Subcutaneous adipose tissue (tissue), 4 donors: ENCODE results near the gene COG4. TPM values are rescaled to one million over a fixed set of nuclear protein-coding genes. Genes with fewer than 3 reads are reported as not detected.

Source experiments
- total RNA-seq, 4 donors: library from RNA; depleted of rRNA; stranded (reverse); fragments of >200 nt; gene quantifications; one replicate each; pipeline ENCODE4 v1.1.0, GENCODE V29; 2016
- TF ChIP-seq, protein P1 (sequence below): fragments of 450-650 bp; IDR thresholded peaks from one replicate; pipeline ENCODE4 v1.5.1; 2016; ENCODE audit warnings: low read depth, mild to moderate bottlenecking, control low read depth, antibody characterized with exemption, moderate library complexity

COG4 gene
- total RNA-seq, 4 donors from 2014 or later, result 29.8 to 49.9 (median 39.9) TPM

DNA sequence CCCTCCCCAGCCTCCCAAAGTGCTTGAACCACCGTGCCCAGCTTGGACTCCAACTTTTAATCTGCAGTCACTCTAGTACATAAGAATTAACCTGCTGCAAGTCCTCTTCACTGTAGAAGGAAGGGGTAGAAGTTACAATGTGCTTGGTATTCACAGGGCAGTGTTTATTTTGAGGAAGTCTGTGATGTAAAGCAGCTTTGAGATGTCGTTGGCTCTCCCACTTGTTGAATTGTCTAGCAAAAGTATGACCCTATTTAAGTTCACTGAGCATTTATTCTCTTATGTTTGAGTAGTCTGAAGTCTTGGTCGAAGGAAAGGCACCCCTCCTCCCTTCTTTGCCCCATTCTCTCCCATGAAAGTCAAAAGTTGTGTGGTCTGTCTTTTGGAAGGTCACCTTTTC lies 28.4 kb upstream of the COG4 start:
- TF ChIP-seq, protein P1, sequence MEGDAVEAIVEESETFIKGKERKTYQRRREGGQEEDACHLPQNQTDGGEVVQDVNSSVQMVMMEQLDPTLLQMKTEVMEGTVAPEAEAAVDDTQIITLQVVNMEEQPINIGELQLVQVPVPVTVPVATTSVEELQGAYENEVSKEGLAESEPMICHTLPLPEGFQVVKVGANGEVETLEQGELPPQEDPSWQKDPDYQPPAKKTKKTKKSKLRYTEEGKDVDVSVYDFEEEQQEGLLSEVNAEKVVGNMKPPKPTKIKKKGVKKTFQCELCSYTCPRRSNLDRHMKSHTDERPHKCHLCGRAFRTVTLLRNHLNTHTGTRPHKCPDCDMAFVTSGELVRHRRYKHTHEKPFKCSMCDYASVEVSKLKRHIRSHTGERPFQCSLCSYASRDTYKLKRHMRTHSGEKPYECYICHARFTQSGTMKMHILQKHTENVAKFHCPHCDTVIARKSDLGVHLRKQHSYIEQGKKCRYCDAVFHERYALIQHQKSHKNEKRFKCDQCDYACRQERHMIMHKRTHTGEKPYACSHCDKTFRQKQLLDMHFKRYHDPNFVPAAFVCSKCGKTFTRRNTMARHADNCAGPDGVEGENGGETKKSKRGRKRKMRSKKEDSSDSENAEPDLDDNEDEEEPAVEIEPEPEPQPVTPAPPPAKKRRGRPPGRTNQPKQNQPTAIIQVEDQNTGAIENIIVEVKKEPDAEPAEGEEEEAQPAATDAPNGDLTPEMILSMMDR, result no peak

DNA sequence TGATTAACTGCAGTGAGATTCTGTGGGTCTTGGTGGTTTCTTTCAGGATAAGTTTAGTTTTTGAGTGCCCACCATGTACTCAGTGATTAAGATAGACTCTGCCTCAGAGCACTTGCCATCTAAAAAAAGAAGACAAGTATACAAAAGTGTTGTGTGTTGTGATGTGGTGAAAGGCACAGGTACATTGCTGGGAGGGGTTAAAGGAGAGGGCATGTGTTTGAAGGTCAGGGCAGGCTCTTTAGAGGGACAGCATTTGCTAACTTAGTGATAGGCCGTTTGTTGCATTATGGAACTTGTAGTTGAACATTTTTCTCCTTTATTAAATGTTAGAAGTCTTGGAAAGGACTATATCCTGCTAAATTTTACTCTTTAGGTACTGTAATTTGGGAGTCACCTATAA lies 26.7 kb upstream of the COG4 start:
- TF ChIP-seq, protein P1, result no peak

DNA sequence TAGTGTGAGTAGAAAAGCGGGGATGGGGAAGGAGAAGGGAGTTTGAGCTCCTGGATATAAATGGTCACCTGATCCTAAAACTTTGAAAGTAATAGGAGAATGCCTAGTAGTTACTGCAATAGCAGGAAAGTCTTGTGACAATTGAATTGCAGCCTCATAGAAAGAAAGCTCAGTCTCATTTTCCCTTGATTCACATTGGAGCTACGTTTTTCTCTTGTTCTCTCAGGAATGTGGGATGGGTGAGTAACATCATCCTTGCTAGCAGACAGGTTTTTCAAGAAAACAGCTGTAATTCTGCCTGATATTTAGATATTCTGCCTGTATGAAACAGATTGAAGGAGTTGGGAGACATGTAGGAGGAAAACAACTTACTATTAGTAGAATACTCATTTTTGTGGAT lies 25.6 kb upstream of the COG4 start:
- TF ChIP-seq, protein P1, result no peak

DNA sequence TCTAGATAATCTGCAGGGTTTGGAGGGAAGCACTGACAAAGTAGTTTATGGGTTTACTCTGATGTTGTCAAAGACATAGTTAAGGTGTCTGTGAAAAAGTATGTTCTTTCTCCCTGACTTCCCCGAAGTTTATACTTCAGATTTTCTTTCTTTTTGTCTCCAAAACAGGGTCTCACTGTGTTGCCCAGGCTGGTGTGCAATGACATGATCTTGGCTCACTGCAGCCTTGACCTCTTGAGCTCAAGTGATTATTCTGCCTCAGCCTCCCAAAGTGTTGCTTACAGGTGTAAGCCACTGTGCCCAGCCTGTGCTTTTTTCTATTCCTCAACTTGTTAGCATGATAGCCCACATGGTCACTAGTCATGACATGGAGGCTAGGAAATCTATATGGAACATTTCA lies 21.2 kb upstream of the COG4 start:
- TF ChIP-seq, protein P1, result no peak

DNA sequence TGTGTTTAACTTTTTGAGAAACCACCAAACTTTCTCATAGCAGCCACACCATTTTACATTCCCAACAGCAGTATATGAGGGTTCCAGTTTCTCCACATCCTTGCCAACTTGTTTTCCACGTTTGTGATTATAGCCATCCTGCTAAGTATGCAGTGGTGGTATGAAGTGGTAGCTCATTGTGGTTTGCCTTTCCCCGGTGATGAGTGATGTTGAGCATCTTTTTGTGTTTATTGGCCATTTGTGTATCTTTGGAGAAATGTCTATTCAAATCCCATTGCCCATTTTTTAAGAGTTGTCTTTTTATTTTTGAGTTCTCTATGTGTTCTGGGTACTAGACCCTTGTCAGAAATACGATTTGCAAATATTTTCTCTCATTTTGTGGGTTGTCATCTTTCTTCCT lies 17.6 kb upstream of the COG4 start:
- TF ChIP-seq, protein P1, result no peak

DNA sequence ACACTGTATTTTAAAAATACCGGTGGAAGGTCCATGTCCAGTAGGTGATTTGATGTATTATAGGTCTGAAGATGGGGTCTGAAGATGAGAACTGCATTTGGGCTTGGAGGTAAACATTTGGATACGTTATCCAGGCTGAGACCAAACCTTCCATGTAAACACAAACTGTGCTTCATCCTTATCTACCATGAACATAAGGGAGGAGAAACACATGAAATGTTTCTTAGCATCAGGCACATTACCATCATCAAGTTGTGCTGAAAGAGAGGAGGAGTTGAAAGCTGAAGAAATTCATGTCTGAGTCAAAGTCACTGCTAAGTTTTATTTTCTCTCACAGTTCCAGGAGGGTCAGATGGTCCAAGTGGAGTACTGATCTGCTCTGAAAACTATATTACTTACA lies 11.6 kb upstream of the COG4 start:
- TF ChIP-seq, protein P1, result no peak

DNA sequence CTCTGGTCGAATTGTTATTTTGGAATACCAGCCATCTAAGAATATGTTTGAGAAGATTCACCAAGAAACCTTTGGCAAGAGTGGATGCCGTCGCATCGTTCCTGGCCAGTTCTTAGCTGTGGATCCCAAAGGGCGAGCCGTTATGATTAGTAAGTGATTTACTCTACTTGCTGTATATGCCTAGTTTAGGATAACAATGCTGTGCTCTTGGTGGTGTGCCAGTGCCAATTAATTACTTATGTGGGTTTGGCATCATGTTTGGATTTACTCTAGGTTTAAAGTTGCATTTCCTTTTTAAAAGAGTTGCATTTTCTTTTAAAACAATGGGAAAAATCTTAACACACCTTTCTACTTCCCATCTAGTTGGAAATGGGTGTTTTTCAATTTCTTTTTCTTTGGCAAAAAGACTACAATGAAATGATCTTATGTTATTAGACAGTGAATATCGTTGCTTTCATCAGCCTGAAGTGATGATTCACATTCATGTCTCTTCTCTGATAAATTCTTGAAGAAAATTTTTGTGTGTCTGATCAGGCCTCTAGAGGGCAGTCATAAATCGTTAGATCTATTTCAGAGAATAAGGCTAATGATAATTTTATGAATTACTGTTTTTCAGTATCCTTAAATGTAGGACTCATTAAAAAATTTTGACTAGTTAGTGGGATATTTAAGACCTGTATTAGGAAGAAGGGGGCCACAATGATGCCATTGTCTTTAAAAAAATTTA lies 5.9 kb upstream of the COG4 start:
- TF ChIP-seq, protein P1, result no peak
